SU-DHL-6 (cell line): ENCODE data around the gene INPP5A.

Source experiments
- EZH2phosphoT487 ChIP-seq: fragments of 200-600 bp; sonication (generic), shearing (Covaris generic); conservative IDR thresholded peaks from 2 replicates; pipeline ENCODE4 v1.6.1; 2018; ENCODE audit warnings: mild to moderate bottlenecking, antibody characterized with exemption, low read length, moderate library complexity, mixed read lengths
- TF ChIP-seq, protein P1 (sequence below): fragments of 200-600 bp; sonication (generic); IDR thresholded peaks from one replicate; pipeline ENCODE4 v1.5.1; 2017; ENCODE audit warnings: antibody characterized with exemption, mild to moderate bottlenecking, low read length, moderate library complexity; ENCODE audit not compliant: insufficient read depth, poor library complexity, severe bottlenecking

DNA sequence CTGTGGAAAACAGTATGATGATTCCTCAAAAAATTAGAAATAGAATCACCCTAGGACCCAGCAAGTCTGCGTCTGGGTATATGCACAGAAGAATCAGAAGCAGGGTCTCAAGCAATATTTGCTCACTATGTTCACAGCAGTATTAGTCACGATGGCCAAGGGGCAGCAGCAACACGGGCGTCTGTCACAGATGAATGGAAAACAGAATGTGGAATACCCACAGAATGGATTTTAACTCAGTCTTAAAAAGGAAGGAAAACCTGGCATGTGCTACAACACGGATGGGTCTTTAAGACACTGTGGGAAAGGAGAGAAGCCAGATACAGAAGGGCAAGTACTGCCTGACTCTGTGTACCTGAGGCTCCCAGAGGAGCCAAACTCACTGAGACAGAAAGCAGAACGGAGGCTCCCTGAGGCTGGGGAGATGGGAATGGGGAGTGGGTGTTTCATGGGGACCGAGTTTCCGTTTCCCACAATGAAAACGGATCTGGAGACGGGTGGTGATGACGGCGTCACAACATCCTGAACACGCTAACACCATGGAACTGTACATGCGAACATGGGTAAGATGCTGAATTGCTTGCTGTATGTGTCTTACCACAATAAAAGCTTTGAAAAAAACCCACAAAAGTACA is 36.7 kb upstream of the INPP5A start:
- TF ChIP-seq, protein P1, sequence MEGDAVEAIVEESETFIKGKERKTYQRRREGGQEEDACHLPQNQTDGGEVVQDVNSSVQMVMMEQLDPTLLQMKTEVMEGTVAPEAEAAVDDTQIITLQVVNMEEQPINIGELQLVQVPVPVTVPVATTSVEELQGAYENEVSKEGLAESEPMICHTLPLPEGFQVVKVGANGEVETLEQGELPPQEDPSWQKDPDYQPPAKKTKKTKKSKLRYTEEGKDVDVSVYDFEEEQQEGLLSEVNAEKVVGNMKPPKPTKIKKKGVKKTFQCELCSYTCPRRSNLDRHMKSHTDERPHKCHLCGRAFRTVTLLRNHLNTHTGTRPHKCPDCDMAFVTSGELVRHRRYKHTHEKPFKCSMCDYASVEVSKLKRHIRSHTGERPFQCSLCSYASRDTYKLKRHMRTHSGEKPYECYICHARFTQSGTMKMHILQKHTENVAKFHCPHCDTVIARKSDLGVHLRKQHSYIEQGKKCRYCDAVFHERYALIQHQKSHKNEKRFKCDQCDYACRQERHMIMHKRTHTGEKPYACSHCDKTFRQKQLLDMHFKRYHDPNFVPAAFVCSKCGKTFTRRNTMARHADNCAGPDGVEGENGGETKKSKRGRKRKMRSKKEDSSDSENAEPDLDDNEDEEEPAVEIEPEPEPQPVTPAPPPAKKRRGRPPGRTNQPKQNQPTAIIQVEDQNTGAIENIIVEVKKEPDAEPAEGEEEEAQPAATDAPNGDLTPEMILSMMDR = no peak
- TF ChIP-seq EZH2phosphoT487 = no peak
